OCI-LY1 (cell line): Measurements from ENCODE around the gene NLRP9.

Experiments used
- H2AFZ ChIP-seq: fragments of 200-600 bp; sonication (generic), shearing (Covaris generic); 2 replicates; pipeline ENCODE4 v1.6.0; 2014; ENCODE audit warnings: antibody characterized with exemption, mild to moderate bottlenecking, low read length
- H3F3A ChIP-seq: fragments of 200-600 bp; sonication (generic), shearing (Covaris generic); 2 replicates; pipeline ENCODE4 v1.6.0; 2014; ENCODE audit warnings: mild to moderate bottlenecking, antibody characterized with exemption, low read length, moderate library complexity; ENCODE audit not compliant: insufficient read depth
- H3K27ac ChIP-seq: fragments of 200-600 bp; sonication (generic); 2 replicates; pipeline ENCODE4 v1.5.1; 2014; ENCODE audit warnings: low read length, mixed run types, mild to moderate bottlenecking, low read depth; ENCODE audit not compliant: poor library complexity, severe bottlenecking
- H3K27me3 ChIP-seq: fragments of 200-600 bp; sonication (generic); 2 replicates; pipeline ENCODE4 v1.6.0; 2014; ENCODE audit warnings: antibody characterized with exemption, mild to moderate bottlenecking, low read length, moderate library complexity; ENCODE audit not compliant: insufficient read depth
- H3K36me3 ChIP-seq: fragments of 200-600 bp; sonication (generic); 2 replicates; pipeline ENCODE4 v1.6.1; 2014; ENCODE audit warnings: mild to moderate bottlenecking, antibody characterized with exemption, low read length, moderate library complexity, mixed read lengths; ENCODE audit not compliant: insufficient read depth
- H3K4me1 ChIP-seq: fragments of 200-600 bp; sonication (generic); 2 replicates; pipeline ENCODE4 v1.5.1; 2014; ENCODE audit warnings: mild to moderate bottlenecking, low read length, moderate library complexity; ENCODE audit not compliant: insufficient read depth, severe bottlenecking
- H3K4me2 ChIP-seq: fragments of 200-600 bp; sonication (generic), shearing (Covaris generic); 2 replicates; pipeline ENCODE4 v1.6.1; 2014; ENCODE audit warnings: low read length
- H3K4me3 ChIP-seq: fragments of 200-600 bp; sonication (generic); 2 replicates; pipeline ENCODE4 v1.5.1; 2014; ENCODE audit warnings: low read length, low read depth, mild to moderate bottlenecking, mixed read lengths; ENCODE audit not compliant: poor library complexity, severe bottlenecking
- H3K79me2 ChIP-seq: fragments of 200-600 bp; shearing (Covaris generic); 2 replicates; pipeline ENCODE4 v1.6.1; 2016; ENCODE audit warnings: mixed run types, low read length, mixed read lengths; ENCODE audit not compliant: insufficient read depth
- H3K9ac ChIP-seq: fragments of 200-600 bp; sonication (generic), shearing (Covaris generic); 2 replicates; pipeline ENCODE4 v1.6.1; 2014; ENCODE audit warnings: mild to moderate bottlenecking, low read length, mixed read lengths
- H3K9me2 ChIP-seq: fragments of 200-600 bp; sonication (generic), shearing (Covaris generic); 2 replicates; pipeline ENCODE4 v1.6.1; 2014; ENCODE audit warnings: low read depth, mild to moderate bottlenecking, low read length, mixed read lengths
- H3K9me3 ChIP-seq: fragments of 200-600 bp; shearing (Covaris generic); 2 replicates; pipeline ENCODE4 v1.6.1; 2014; ENCODE audit warnings: low read length, mixed read lengths
- H4K20me1 ChIP-seq: fragments of 200-600 bp; sonication (generic), shearing (Covaris generic); 2 replicates; pipeline ENCODE4 v1.6.0; 2016; ENCODE audit warnings: mild to moderate bottlenecking, low read length; ENCODE audit not compliant: insufficient read depth
- EZH2 ChIP-seq: fragments of 200-600 bp; sonication (generic), shearing (Covaris generic); IDR thresholded peaks from 2 replicates; pipeline ENCODE4 v1.8.0; 2017; ENCODE audit warnings: borderline replicate concordance, mixed run types, mild to moderate bottlenecking, antibody characterized with exemption, low read length, moderate library complexity, mixed read lengths
- TF ChIP-seq, protein P1 (sequence below): fragments of 200-600 bp; sonication (generic), shearing (Covaris generic); IDR thresholded peaks from 2 replicates; pipeline ENCODE4 v1.5.1; 2017; ENCODE audit warnings: mild to moderate bottlenecking, antibody characterized with exemption, low read length, moderate library complexity, mixed read lengths

The NLRP9 gene

DNA sequence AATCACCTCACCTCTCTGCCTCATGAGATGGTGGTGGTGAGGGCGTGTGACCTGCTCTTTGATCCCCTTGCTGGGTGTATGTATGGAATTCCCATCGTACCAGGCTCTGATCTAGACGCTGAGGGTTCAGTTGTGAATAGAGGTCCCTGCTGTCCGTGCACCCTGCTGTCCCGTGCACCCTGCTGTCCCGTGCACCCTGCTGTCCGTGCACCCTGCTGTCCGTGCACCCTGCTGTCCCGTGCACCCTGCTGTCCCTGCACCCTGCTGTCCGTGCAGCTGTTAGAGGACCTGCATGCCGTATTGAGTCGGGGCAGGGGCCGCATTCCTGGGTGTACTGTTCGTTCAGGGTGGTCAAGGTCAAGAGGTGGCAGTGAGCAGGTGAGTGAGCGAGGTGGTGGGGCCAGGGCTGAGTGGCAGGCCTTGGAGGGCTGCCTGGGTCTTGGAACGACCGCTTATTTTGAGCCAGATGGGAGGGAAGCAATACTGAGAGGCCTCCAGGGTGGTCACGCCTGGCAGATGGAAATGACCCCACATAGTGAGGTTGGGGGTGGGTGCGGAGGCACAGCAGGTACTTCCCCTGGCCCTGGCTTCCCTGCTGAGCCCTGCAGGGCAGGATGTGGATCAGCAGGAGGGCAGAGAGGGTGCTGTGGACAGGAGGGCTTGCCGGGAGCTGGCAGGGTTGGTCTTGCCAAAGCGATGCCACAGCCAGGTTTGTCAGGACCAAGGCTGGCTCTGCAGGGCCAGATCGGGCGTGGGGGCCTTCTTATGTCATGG is 67.7 kb downstream of the NLRP9 start:
- H3K9me2 ChIP-seq: no peaks in the 10 kb centered on the region
- no peak overlapping the region for H2AFZ ChIP-seq
- peaks cover 25% of the 10 kb centered on the region for H3K4me1 ChIP-seq
- H3K4me2 ChIP-seq: no peak overlapping the region
- TF ChIP-seq, protein P1, sequence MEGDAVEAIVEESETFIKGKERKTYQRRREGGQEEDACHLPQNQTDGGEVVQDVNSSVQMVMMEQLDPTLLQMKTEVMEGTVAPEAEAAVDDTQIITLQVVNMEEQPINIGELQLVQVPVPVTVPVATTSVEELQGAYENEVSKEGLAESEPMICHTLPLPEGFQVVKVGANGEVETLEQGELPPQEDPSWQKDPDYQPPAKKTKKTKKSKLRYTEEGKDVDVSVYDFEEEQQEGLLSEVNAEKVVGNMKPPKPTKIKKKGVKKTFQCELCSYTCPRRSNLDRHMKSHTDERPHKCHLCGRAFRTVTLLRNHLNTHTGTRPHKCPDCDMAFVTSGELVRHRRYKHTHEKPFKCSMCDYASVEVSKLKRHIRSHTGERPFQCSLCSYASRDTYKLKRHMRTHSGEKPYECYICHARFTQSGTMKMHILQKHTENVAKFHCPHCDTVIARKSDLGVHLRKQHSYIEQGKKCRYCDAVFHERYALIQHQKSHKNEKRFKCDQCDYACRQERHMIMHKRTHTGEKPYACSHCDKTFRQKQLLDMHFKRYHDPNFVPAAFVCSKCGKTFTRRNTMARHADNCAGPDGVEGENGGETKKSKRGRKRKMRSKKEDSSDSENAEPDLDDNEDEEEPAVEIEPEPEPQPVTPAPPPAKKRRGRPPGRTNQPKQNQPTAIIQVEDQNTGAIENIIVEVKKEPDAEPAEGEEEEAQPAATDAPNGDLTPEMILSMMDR: no peak
- TF ChIP-seq EZH2: no peak
- no peaks in the 10 kb centered on the region; the same call in 1 of the 2 replicates for H3F3A ChIP-seq
- H3K9ac ChIP-seq: no peak overlapping the region
- H3K79me2 ChIP-seq: peaks cover 1% of the 10 kb centered on the region
- H3K4me3 ChIP-seq: no peak overlapping the region
- H3K27ac ChIP-seq: no peak overlapping the region
- no peaks in the 10 kb centered on the region for H3K9me3 ChIP-seq
- H4K20me1 ChIP-seq: no peaks in the 10 kb centered on the region
- no peaks in the 10 kb centered on the region for H3K27me3 ChIP-seq
- peaks cover 83% of the 10 kb centered on the region for H3K36me3 ChIP-seq

DNA sequence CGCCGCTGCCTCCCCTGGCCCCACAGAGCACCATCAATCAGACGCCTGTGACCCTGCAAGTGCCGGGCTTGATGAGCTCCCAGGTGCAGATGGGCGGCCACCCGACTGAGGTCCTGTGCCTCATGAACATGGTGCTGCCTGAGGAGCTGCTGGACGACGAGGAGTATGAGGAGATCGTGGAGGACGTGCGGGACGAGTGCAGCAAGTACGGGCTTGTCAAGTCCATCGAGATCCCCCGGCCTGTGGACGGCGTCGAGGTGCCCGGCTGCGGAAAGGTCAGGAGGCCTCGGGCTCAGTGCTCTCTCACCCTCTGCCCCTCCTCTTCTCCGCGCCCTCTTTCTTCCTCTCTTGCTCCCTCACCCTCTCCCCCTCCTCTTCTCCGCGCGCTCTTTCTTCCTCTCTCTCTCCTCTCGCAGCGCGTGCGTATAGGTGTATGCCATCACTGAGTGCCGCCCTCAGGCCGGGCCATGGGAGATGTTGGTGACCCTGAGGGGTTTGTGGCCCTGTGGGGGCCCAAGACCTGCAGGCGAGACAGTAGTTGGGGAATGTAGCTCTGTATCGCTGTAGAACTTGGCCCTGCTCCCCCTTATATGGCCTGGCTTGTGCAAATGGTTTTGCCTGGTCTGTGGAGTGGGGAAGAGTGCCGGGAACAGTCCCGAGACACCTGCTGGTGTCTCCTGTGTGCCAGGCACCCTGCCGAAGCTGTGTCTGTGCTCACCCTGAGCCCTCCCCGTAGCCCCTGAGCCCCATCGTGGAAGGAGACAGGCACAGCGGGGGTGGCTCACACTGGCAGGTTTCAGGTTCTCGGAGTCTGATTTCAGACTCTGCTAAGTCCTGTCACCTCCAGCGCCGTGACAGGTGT is 68.6 kb downstream of the NLRP9 start:
- Histone ChIP-seq H3K27me3 (no peaks in the 10 kb centered on the region), H4K20me1 (no peaks in the 10 kb centered on the region), H3K4me1 (peaks cover 24% of the 10 kb centered on the region), H3K36me3 (peaks cover 90% of the 10 kb centered on the region), H2AFZ (no peak overlapping the region), H3K9ac (no peak overlapping the region), H3K4me3 (no peak overlapping the region), H3K79me2 (no peaks in the 10 kb centered on the region), H3K9me2 (no peaks in the 10 kb centered on the region), H3F3A (no peaks in the 10 kb centered on the region; the same call in 1 of the 2 replicates), H3K27ac (no peak overlapping the region), H3K4me2 (no peak overlapping the region), H3K9me3 (no peaks in the 10 kb centered on the region)
- TF ChIP-seq, protein P1: no peak
- no peak for TF ChIP-seq EZH2

DNA sequence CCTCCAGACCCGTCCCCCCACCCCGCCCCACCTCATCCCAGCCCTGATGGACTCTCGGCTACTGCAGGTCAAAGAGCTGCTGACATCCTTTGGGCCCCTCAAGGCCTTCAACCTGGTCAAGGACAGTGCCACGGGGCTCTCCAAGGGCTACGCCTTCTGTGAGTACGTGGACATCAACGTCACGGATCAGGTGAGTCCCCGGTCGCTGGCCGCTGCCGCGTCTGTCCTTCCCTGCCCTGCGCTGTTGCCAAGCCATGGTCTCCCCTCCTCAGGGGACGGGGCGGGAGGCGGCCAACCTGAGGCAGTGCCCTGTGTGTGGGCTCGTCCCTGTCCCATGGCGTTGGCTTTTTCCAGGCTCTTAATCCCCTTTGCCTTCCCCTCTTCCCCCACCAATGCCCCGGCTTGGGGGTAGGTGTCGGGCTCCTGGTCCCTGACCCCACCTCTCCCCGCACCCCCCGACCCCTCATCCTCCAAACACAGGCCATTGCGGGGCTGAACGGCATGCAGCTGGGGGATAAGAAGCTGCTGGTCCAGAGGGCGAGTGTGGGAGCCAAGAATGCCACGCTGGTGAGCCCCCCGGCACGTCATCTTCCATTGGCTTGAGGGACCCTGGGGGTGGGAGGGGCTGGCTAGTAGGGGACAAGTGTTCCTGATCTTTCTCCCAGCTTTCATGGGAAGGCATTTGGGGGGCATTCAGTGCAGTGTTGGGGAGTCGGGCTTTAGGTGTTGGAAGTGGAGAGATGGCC is 69.4 kb downstream of the NLRP9 start:
- no peaks in the 10 kb centered on the region for H3F3A ChIP-seq
- no peak overlapping the region for H3K27ac ChIP-seq
- no peak for TF ChIP-seq EZH2
- TF ChIP-seq, protein P1: no peak
- peaks cover 98% of the 10 kb centered on the region for H3K36me3 ChIP-seq
- H2AFZ ChIP-seq: no peak overlapping the region
- H3K4me3 ChIP-seq: no peak overlapping the region
- peaks cover 18% of the 10 kb centered on the region for H3K4me1 ChIP-seq
- H3K4me2 ChIP-seq: no peak overlapping the region
- no peak overlapping the region for H3K9ac ChIP-seq
- no peaks in the 10 kb centered on the region for H3K27me3 ChIP-seq
- H3K9me3 ChIP-seq: no peaks in the 10 kb centered on the region
- H3K79me2 ChIP-seq: no peaks in the 10 kb centered on the region
- no peaks in the 10 kb centered on the region for H3K9me2 ChIP-seq
- H4K20me1 ChIP-seq: no peaks in the 10 kb centered on the region
